ENCODE measurements around the gene C1orf174.

The C1orf174 gene

GRCh38 chr1:3864884-3865283, 35.2 kb downstream of the C1orf174 start:
- no peak for DNase-seq

- DNase-seq = no peak
Observed at GRCh38 chr1:3863231-3863935, 36.7 kb downstream of the C1orf174 start.

- peak; percentile 22 for DNase-seq
Observed at GRCh38 chr1:3858231-3858981, 41.7 kb downstream of the C1orf174 start.

- no peak for DNase-seq
Observed at GRCh38 chr1:3857791-3858129, 42.3 kb downstream of the C1orf174 start.

- peak; percentile 97 for DNase-seq
Observed at GRCh38 chr1:3856923-3857790, 42.9 kb downstream of the C1orf174 start, which contains the start of the genes CEP104 and DFFB. Gene CEP104 (minus strand): TSS chr1:3857211. CDS start chr1:3852407, 4,804 bp downstream. Gene DFFB (plus strand): TSS chr1:3857476. CDS start chr1:3857604, 128 bp downstream.

GRCh38 chr1:3852711-3853485, 47.2 kb downstream of the C1orf174 start:
- DNase-seq = no peak

GRCh38 chr1:3852091-3852490, 48.0 kb downstream of the C1orf174 start:
- DNase-seq = no peak

- DNase-seq = no peak
Observed at GRCh38 chr1:3851292-3851691, 48.8 kb downstream of the C1orf174 start.

GRCh38 chr1:3850857-3851256, 49.2 kb downstream of the C1orf174 start:
- no peak for DNase-seq

- no peak for DNase-seq
Observed at GRCh38 chr1:3847081-3847480, 53.0 kb downstream of the C1orf174 start.

GRCh38 chr1:3846541-3846940, 53.5 kb downstream of the C1orf174 start:
- no peak for DNase-seq

GRCh38 chr1:3842912-3843311, 57.2 kb downstream of the C1orf174 start:
- DNase-seq = no peak

GRCh38 chr1:3841491-3841890, 58.6 kb downstream of the C1orf174 start:
- no peak for DNase-seq

Measured in NCI-H69 (cell line).